Osteoblast (primary cell): ENCODE data around the gene CPNE9. TPM values are rescaled to one million over a fixed set of nuclear protein-coding genes. Genes with fewer than 3 reads are reported as not detected.

ENCODE experiments used
- DNase-seq: peaks from one replicate; pipeline ENCODE4 v3.0.0; 2011; ENCODE audit warnings: low spot score, mixed read lengths; ENCODE audit not compliant: insufficient read length; ENCODE audit errors: missing footprints
- H2AFZ ChIP-seq: 2 replicates; pipeline ENCODE4 v1.6.0; 2011; ENCODE audit warnings: mild to moderate bottlenecking, low read length
- H3K27ac ChIP-seq: 2 replicates; pipeline ENCODE4 v1.5.1; 2011; ENCODE audit warnings: mild to moderate bottlenecking, low read depth, low read length, moderate library complexity
- H3K27me3 ChIP-seq: 2 replicates; pipeline ENCODE4 v1.6.0; 2012; ENCODE audit warnings: mild to moderate bottlenecking, control low read depth, inconsistent platforms, low read length, moderate library complexity; ENCODE audit not compliant: insufficient read depth
- H3K36me3 ChIP-seq: 2 replicates; pipeline ENCODE4 v1.5.1; 2011; ENCODE audit warnings: mild to moderate bottlenecking, low read length, control low read depth, moderate library complexity; ENCODE audit not compliant: insufficient read depth
- H3K4me1 ChIP-seq: 2 replicates; pipeline ENCODE4 v1.5.1; 2011; ENCODE audit warnings: mild to moderate bottlenecking, low read length, control low read depth, moderate library complexity; ENCODE audit not compliant: insufficient read depth
- H3K4me2 ChIP-seq: 2 replicates; pipeline ENCODE4 v1.6.0; 2011; ENCODE audit warnings: mild to moderate bottlenecking, low read length; ENCODE audit not compliant: insufficient read depth
- H3K4me3 ChIP-seq: fragments of 200-600 bp; sonication (generic); 3 replicates; pipeline ENCODE4 v1.5.1; 2012; ENCODE audit warnings: mild to moderate bottlenecking, low read length, inconsistent platforms; ENCODE audit not compliant: insufficient read depth
- H3K79me2 ChIP-seq: 2 replicates; pipeline ENCODE4 v1.6.0; 2012; ENCODE audit warnings: mild to moderate bottlenecking, low read length, control low read depth, inconsistent platforms; ENCODE audit not compliant: insufficient read depth
- H3K9me3 ChIP-seq: 2 replicates; pipeline ENCODE4 v1.5.1; 2011; ENCODE audit warnings: low read depth, low read length, control low read depth
- H4K20me1 ChIP-seq: 2 replicates; pipeline ENCODE4 v1.6.0; 2012; ENCODE audit warnings: mild to moderate bottlenecking, low read length, control low read depth; ENCODE audit not compliant: insufficient read depth
- total RNA-seq: library from RNA; depleted of rRNA; stranded (reverse); fragments of >200 nt; gene quantifications from 2 replicates; pipeline ENCODE4 v1.2.3, GENCODE V29; 2012
- TF ChIP-seq, protein P1 (sequence below): IDR thresholded peaks from 2 replicates; pipeline ENCODE4 v1.5.1; 2011; ENCODE audit warnings: mild to moderate bottlenecking, low read depth, low read length, moderate library complexity; ENCODE audit errors: extremely low read depth

Gene CPNE9
- total RNA-seq, 1 donor, result not detected

DNA sequence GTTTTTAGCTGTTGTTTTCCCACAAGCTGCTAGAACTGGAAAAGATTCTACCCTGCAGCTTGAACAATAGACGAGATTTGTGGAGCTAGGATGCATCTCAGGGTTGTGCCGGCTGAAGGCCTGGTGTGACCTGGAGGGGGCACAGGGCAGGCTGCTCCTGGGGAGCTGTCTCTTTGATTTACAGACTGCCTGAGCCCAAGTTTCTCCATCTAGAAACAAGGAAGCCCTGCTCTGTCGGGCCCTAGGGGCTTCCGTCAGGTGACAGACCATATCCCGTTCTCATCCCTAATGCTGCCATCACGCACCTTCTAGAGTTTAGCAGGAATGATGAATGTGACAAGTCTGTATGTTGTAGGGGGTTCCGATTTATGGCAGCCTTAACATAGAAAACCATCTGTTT is 7.9 kb upstream of the CPNE9 start:
- no peaks in the 10 kb centered on the region for H3K27me3 ChIP-seq
- no peak overlapping the region for H2AFZ ChIP-seq
- no peak overlapping the region for H3K4me3 ChIP-seq
- TF ChIP-seq, protein P1, sequence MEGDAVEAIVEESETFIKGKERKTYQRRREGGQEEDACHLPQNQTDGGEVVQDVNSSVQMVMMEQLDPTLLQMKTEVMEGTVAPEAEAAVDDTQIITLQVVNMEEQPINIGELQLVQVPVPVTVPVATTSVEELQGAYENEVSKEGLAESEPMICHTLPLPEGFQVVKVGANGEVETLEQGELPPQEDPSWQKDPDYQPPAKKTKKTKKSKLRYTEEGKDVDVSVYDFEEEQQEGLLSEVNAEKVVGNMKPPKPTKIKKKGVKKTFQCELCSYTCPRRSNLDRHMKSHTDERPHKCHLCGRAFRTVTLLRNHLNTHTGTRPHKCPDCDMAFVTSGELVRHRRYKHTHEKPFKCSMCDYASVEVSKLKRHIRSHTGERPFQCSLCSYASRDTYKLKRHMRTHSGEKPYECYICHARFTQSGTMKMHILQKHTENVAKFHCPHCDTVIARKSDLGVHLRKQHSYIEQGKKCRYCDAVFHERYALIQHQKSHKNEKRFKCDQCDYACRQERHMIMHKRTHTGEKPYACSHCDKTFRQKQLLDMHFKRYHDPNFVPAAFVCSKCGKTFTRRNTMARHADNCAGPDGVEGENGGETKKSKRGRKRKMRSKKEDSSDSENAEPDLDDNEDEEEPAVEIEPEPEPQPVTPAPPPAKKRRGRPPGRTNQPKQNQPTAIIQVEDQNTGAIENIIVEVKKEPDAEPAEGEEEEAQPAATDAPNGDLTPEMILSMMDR, result no peak
- no peaks in the 10 kb centered on the region for H3K9me3 ChIP-seq
- H3K27ac ChIP-seq, result no peak overlapping the region
- no peak overlapping the region for H3K4me2 ChIP-seq
- DNase-seq, result no peak
- H3K36me3 ChIP-seq, result peaks cover 34% of the 10 kb centered on the region
- H4K20me1 ChIP-seq, result no peaks in the 10 kb centered on the region
- peaks cover 5% of the 10 kb centered on the region for H3K4me1 ChIP-seq
- H3K79me2 ChIP-seq, result no peaks in the 10 kb centered on the region

DNA sequence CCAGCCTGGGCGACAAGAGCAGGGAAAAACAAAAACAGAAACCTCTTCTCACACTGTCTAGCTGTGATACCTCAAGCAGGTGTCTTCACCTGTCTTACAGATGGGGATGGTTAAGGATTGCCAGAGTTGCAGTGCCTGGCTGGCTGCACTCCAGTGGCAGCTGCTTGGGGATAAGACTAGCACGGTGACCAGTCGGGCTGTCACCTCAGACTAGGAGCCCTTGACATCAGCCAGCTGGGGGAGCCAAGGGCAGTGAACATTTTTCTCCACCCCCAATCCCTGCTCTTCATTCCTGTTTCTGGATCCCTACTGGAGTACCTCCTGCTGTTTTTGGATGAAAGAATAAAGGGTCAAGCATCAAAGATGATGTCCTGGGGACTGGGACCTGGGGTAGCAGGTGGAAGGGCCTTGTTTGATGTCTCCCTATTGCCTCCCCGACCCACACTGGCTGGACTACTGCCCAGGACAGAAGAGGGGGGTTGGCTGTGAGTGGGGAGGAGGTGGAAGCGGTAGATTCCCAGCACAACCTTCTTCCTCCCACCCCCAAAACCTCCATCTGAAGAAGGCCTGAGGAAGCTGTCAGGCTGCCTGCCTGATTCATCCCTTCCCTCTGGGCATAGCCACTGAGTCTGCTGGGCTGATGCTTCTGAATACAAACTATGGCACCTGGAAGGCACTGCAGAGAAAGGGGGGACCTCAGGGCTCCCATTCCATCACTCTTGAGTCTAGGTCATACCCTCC is 7.0 kb upstream of the CPNE9 start:
- peaks cover 34% of the 10 kb centered on the region for H3K36me3 ChIP-seq
- DNase-seq, result peak; percentile 41
- H4K20me1 ChIP-seq, result no peaks in the 10 kb centered on the region
- H3K27ac ChIP-seq, result no peak overlapping the region
- H2AFZ ChIP-seq, result no peak overlapping the region
- TF ChIP-seq, protein P1, result no peak
- H3K27me3 ChIP-seq, result no peaks in the 10 kb centered on the region
- no peaks in the 10 kb centered on the region for H3K79me2 ChIP-seq
- no peaks in the 10 kb centered on the region for H3K9me3 ChIP-seq
- H3K4me1 ChIP-seq, result no peaks in the 10 kb centered on the region
- H3K4me2 ChIP-seq, result no peak overlapping the region
- no peak overlapping the region for H3K4me3 ChIP-seq

DNA sequence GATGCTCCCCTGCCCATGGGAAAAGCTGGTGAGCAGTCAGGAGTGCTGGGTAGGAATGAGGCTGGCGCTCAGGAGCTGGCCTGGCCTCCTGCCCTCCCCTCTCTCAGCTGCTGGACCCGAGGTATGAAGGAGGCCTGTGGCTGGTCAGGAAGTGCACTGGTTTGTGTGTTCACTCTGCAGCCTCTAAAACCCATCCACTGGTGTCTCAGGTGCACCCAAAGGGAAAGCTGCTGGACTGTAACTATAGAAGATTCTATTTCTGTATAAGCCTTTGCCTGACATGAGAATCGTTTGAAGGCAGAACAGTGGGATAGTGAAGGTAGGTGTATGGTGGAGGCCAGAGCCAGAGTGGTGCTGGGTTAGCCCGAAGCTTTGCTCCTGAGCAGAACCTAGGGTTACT is 5.7 kb upstream of the CPNE9 start:
- Histone ChIP-seq H3K36me3 (peaks cover 22% of the 10 kb centered on the region), H3K4me2 (no peak overlapping the region), H3K27ac (no peak overlapping the region), H3K9me3 (no peaks in the 10 kb centered on the region), H3K79me2 (no peaks in the 10 kb centered on the region), H2AFZ (no peak overlapping the region), H3K4me3 (no peak overlapping the region), H3K4me1 (no peaks in the 10 kb centered on the region), H3K27me3 (no peaks in the 10 kb centered on the region), H4K20me1 (peaks cover under 1% of the 10 kb centered on the region)
- TF ChIP-seq, protein P1, result no peak
- DNase-seq, result peak; percentile 50

DNA sequence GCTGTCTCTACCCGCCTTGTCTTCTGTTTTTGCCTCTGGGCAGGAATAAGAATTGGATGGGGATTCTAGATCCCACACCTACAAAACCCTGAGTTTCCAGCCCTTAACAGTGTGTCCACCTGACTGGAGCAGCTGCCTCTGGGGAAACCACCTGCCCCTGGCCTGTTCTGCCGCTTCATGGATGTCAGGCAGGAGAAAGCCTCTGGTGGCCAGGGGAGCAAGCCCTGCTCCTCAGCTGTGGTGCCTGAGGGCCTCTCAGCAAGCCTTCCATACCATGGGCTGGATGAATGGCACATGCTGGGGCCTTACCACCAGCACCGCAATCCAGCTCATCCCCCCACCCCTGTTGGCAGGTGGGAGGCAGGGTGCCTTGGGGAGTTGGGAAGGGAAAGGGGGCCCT is 5.3 kb upstream of the CPNE9 start:
- no peaks in the 10 kb centered on the region for H3K79me2 ChIP-seq
- H4K20me1 ChIP-seq, result peaks cover 5% of the 10 kb centered on the region
- H3K27me3 ChIP-seq, result no peaks in the 10 kb centered on the region
- peaks cover 18% of the 10 kb centered on the region for H3K36me3 ChIP-seq
- H3K4me1 ChIP-seq, result no peaks in the 10 kb centered on the region
- no peak overlapping the region for H3K4me3 ChIP-seq
- H3K27ac ChIP-seq, result no peak overlapping the region
- H3K4me2 ChIP-seq, result no peak overlapping the region
- no peaks in the 10 kb centered on the region for H3K9me3 ChIP-seq
- TF ChIP-seq, protein P1, result no peak
- no peak overlapping the region for H2AFZ ChIP-seq
- DNase-seq, result no peak
